SU-DHL-6 (cell line): ENCODE results near the gene CDK19.

Experiments used
- H2AFZ ChIP-seq: fragments of 200-600 bp; sonication (generic); 2 replicates; pipeline ENCODE4 v1.6.1; 2014; ENCODE audit warnings: low read depth, mild to moderate bottlenecking, moderate library complexity, mixed read lengths, antibody characterized with exemption, low read length; ENCODE audit not compliant: severe bottlenecking
- H3F3A ChIP-seq: fragments of 200-600 bp; shearing (Covaris generic); 2 replicates; pipeline ENCODE4 v1.6.0; 2016; ENCODE audit warnings: antibody characterized with exemption, mild to moderate bottlenecking; ENCODE audit not compliant: insufficient read depth
- H3K27ac ChIP-seq: fragments of 200-600 bp; sonication (generic); 2 replicates; pipeline ENCODE4 v1.5.1; 2016; ENCODE audit warnings: low read depth, mild to moderate bottlenecking, low read length, moderate library complexity, mixed read lengths
- H3K27me3 ChIP-seq: fragments of 200-600 bp; sonication (generic), shearing (Covaris generic); 2 replicates; pipeline ENCODE4 v1.6.0; 2014; ENCODE audit warnings: mild to moderate bottlenecking, low read length
- H3K36me3 ChIP-seq: fragments of 200-600 bp; sonication (generic); 2 replicates; pipeline ENCODE4 v1.6.1; 2014; ENCODE audit warnings: mild to moderate bottlenecking, low read length, mixed read lengths
- H3K4me2 ChIP-seq: fragments of 300-600, 200-600 bp; shearing (Covaris generic), sonication (generic); 2 replicates; pipeline ENCODE4 v1.6.0; 2014; ENCODE audit warnings: low read length, low read depth, mild to moderate bottlenecking; ENCODE audit not compliant: poor library complexity, severe bottlenecking
- H3K4me3 ChIP-seq: fragments of 200-600 bp; sonication (generic); 2 replicates; pipeline ENCODE4 v1.5.1; 2014; ENCODE audit warnings: antibody characterized with exemption, low read length, mild to moderate bottlenecking, mixed read lengths; ENCODE audit not compliant: insufficient read depth, poor library complexity, severe bottlenecking
- H3K79me2 ChIP-seq: fragments of 200-600 bp; sonication (generic); 2 replicates; pipeline ENCODE4 v1.6.1; 2014; ENCODE audit warnings: mild to moderate bottlenecking, low read length, moderate library complexity; ENCODE audit not compliant: insufficient read depth
- H3K9ac ChIP-seq: fragments of 200-600 bp; sonication (generic); 2 replicates; pipeline ENCODE4 v1.7.0; 2014; ENCODE audit warnings: mild to moderate bottlenecking, low read length
- H3K9me2 ChIP-seq: fragments of 200-600 bp; sonication (generic); replicated peaks from 2 replicates; pipeline ENCODE4 v1.6.1; 2014; ENCODE audit warnings: low read length; ENCODE audit not compliant: insufficient read depth
- H3K9me3 ChIP-seq: fragments of 200-600 bp; sonication (generic); 2 replicates; pipeline ENCODE4 v1.6.1; 2014; ENCODE audit warnings: low read length, mixed read lengths; ENCODE audit not compliant: insufficient read depth
- H4K20me1 ChIP-seq: fragments of 200-600 bp; sonication (generic); 2 replicates; pipeline ENCODE4 v1.6.1; 2014; ENCODE audit warnings: low read depth, mild to moderate bottlenecking, antibody characterized with exemption, low read length, moderate library complexity, mixed read lengths
- CTCF ChIP-seq: fragments of 200-600 bp; sonication (generic); IDR thresholded peaks from one replicate; pipeline ENCODE4 v1.5.1; 2017; ENCODE audit warnings: antibody characterized with exemption, mild to moderate bottlenecking, low read length, moderate library complexity; ENCODE audit not compliant: insufficient read depth, poor library complexity, severe bottlenecking
- EZH2phosphoT487 ChIP-seq: fragments of 200-600 bp; sonication (generic), shearing (Covaris generic); conservative IDR thresholded peaks from 2 replicates; pipeline ENCODE4 v1.6.1; 2018; ENCODE audit warnings: mild to moderate bottlenecking, antibody characterized with exemption, low read length, moderate library complexity, mixed read lengths

CDK19 gene

GRCh38 chr6:110654096-110654820 lies 161.0 kb downstream of the CDK19 start:
- Histone ChIP-seq H3K4me3 (no peak overlapping the region), H3F3A (no peaks in the 10 kb centered on the region), H3K36me3 (no peaks in the 10 kb centered on the region), H3K9me2 (no peaks in the 10 kb centered on the region), H3K9me3 (no peaks in the 10 kb centered on the region), H3K27me3 (no peaks in the 10 kb centered on the region), H3K9ac (no peak overlapping the region), H3K4me2 (no peak overlapping the region), H3K79me2 (no peaks in the 10 kb centered on the region), H4K20me1 (no peaks in the 10 kb centered on the region; the same call in 1 of the 2 replicates), H2AFZ (no peak overlapping the region), H3K27ac (no peak overlapping the region)
- TF ChIP-seq EZH2phosphoT487 (no peak), CTCF (no peak)

GRCh38 chr6:110653381-110653780 lies 161.9 kb downstream of the CDK19 start:
- Histone ChIP-seq H3K79me2 (no peaks in the 10 kb centered on the region), H4K20me1 (no peaks in the 10 kb centered on the region; the same call in 1 of the 2 replicates), H3K9me2 (no peaks in the 10 kb centered on the region), H3K27me3 (no peaks in the 10 kb centered on the region), H3F3A (no peaks in the 10 kb centered on the region), H3K4me3 (no peak overlapping the region), H2AFZ (no peak overlapping the region), H3K36me3 (no peaks in the 10 kb centered on the region), H3K27ac (no peak overlapping the region), H3K9ac (no peak overlapping the region), H3K4me2 (no peak overlapping the region), H3K9me3 (no peaks in the 10 kb centered on the region)
- TF ChIP-seq EZH2phosphoT487 (no peak), CTCF (no peak)

GRCh38 chr6:110652520-110652919 lies 162.7 kb downstream of the CDK19 start:
- Histone ChIP-seq H3K79me2 (no peaks in the 10 kb centered on the region), H3K4me2 (no peak overlapping the region), H3K9ac (no peak overlapping the region)

GRCh38 chr6:110650755-110651154 lies 164.5 kb downstream of the CDK19 start:
- Histone ChIP-seq H3F3A (no peaks in the 10 kb centered on the region), H2AFZ (no peak overlapping the region), H4K20me1 (no peaks in the 10 kb centered on the region; the same call in 1 of the 2 replicates), H3K9me3 (no peaks in the 10 kb centered on the region), H3K79me2 (no peaks in the 10 kb centered on the region), H3K36me3 (no peaks in the 10 kb centered on the region), H3K4me2 (no peak overlapping the region), H3K9ac (no peak overlapping the region), H3K4me3 (no peak overlapping the region), H3K9me2 (no peaks in the 10 kb centered on the region), H3K27me3 (no peaks in the 10 kb centered on the region), H3K27ac (no peak overlapping the region)
- TF ChIP-seq CTCF (no peak), EZH2phosphoT487 (no peak)

More at GRCh38 chr6:110652520-110652919, 162.7 kb downstream of the CDK19 start:
- Histone ChIP-seq H3K27me3 (no peaks in the 10 kb centered on the region), H3K36me3 (no peaks in the 10 kb centered on the region), H3K4me3 (no peak overlapping the region), H3K9me3 (no peaks in the 10 kb centered on the region), H3K9me2 (no peaks in the 10 kb centered on the region), H2AFZ (no peak overlapping the region), H3K27ac (no peak overlapping the region), H3F3A (no peaks in the 10 kb centered on the region), H4K20me1 (no peaks in the 10 kb centered on the region; the same call in 1 of the 2 replicates)
- no peak for TF ChIP-seq EZH2phosphoT487
